ENCODE results near the gene D2HGDH. TPM values are rescaled to one million over a fixed set of nuclear protein-coding genes. Genes with fewer than 3 reads are reported as not detected.

Gene D2HGDH
- total and polyA plus RNA-seq, 2 of the 8 experiments (the other 6 are each of a cell fraction or from before 2014, with no cell fraction given), result 3.4 to 8.1 TPM

GRCh38 chr2:241743620-241744019 is 9.2 kb downstream of the D2HGDH start:
- Histone ChIP-seq H3K23me2 (ENCODE audit: low read depth, low read length) (no peaks in the 10 kb centered on the region), H4K5ac (ENCODE audit: insufficient read length, low read depth, low read length) (no peak overlapping the region), H4K8ac (ENCODE audit: extremely low read depth, insufficient read depth, low read length) (peak overlapping the region; percentile 25; the same call in 1 of the 2 replicates), H3K9me3 (ENCODE audit: insufficient read depth in 2 of 2, low read depth in 1 of 2, low read length in 1 of 2) (no peaks in the 10 kb centered on the region), H3K18ac (ENCODE audit: extremely low read depth, low read length) (no peak overlapping the region), H3K27ac (ENCODE audit: low read depth, low read length) (no peak overlapping the region), H2BK5ac (ENCODE audit: low read depth, low read length) (no peak overlapping the region), H3K23ac (ENCODE audit: insufficient read length) (no peak overlapping the region), H3K36me3 (ENCODE audit: control insufficient read depth in 2 of 4, insufficient read depth in 4 of 4, low read length in 3 of 4) (peaks cover 0 to 4% (median 0%) of the 10 kb centered on the region in 4 experiments; a peak in 2 of 8 replicates), H4K91ac (replicated peaks; ENCODE audit: insufficient read length, low read length) (no peak overlapping the region), H3K4me2 (ENCODE audit: insufficient read depth in 1 of 2, low read depth in 2 of 2, low read length in 2 of 2) (no peak overlapping the region), H2AK5ac (ENCODE audit: low read depth, low read length) (no peak overlapping the region), H2AFZ (ENCODE audit: low read length) (no peak overlapping the region), H2BK20ac (ENCODE audit: low read length) (no peak overlapping the region), H2BK120ac (replicated peaks; ENCODE audit: low read depth, low read length) (no peak overlapping the region), H3K56ac (replicated peaks; ENCODE audit: insufficient read length, low read depth, low read length) (no peak overlapping the region), H3K4ac (replicated peaks; ENCODE audit: insufficient read length, low read depth, low read length) (no peak overlapping the region), H3K4me1 (replicated peaks in 1 of 4; ENCODE audit: control insufficient read depth in 3 of 4, insufficient read depth in 4 of 4, low read length in 3 of 4) (no peaks in the 10 kb centered on the region), H3K9ac (replicated peaks in 1 of 4; ENCODE audit: extremely low read depth in 1 of 4, low read depth in 3 of 4, low read length in 3 of 4) (no peak overlapping the region), H2BK15ac (ENCODE audit: low read length) (no peak overlapping the region), H3K4me3 (ENCODE audit: extremely low read depth in 1 of 4, insufficient read depth in 2 of 4, low read depth in 3 of 4, low read length in 4 of 4) (no peak overlapping the region), H3K79me2 (ENCODE audit: control insufficient read depth in 1 of 2, insufficient read depth in 2 of 2, low read length in 2 of 2) (no peaks in the 10 kb centered on the region), H3K27me3 (replicated peaks in 1 of 4; ENCODE audit: control insufficient read depth in 3 of 4, extremely low read depth in 1 of 4, insufficient read depth in 3 of 4, low read length in 3 of 4) (no peaks in the 10 kb centered on the region), H4K20me1 (replicated peaks in 1 of 2; ENCODE audit: control insufficient read depth in 1 of 2, insufficient read depth in 2 of 2, low read length in 2 of 2) (peaks cover 0 to 1% of the 10 kb centered on the region in 2 experiments), H2BK12ac (ENCODE audit: low read depth, low read length) (no peak overlapping the region), H3K79me1 (ENCODE audit: low read depth, low read length) (no peaks in the 10 kb centered on the region; the same call in 1 of the 2 replicates), H3K14ac (ENCODE audit: insufficient read length) (no peak overlapping the region)
- no peak for FAIRE-seq
- WGBS, 2 experiments (ENCODE audit: extremely low coverage in 1 of 2, insufficient coverage in 1 of 2, insufficient read length in 1 of 2, insufficient replicate concordance in 2 of 2, low coverage in 1 of 2, low lambda C conversion rate in 2 of 2, missing lambda C conversion rate in 1 of 2), result 87% methylated on average over 16 of the region's 16 CpGs; no CpG with 5 or more reads in 1 of the 2 experiments
- no peak for DNase-seq (ENCODE audit: low read depth in 1 of 2, low spot score in 2 of 2)
- POLR2A ChIA-PET (ENCODE audit: partially characterized antibody), result interaction anchor here (0.8 to 1.0 kb wide), 2 partner anchors 9 to 41 kb away, joined by 3 read pairs; partner anchors contain the start of gene D2HGDH
- CTCF ChIA-PET (ENCODE audit: partially characterized antibody), result interaction anchor here (0.7 to 0.9 kb wide), 3 partner anchors 11 to 135 kb away, joined by 3 to 4 read pairs (median 3); no protein-coding TSS in a partner anchor
- TF ChIP-seq BCL11A (IDR thresholded peaks at IDR 0.05; ENCODE audit: low read depth in 2 of 2, low read length in 2 of 2) (no peak), HDAC6 (IDR thresholded peaks at IDR 0.05; ENCODE audit: low read depth, low read length) (no peak), TCF12 (IDR thresholded peaks at IDR 0.05; ENCODE audit: low read depth, low read length) (no peak), CTBP2 (IDR thresholded peaks at IDR 0.05; ENCODE audit: borderline replicate concordance, insufficient read depth, insufficient read length, low read length) (no peak), KDM4A (IDR thresholded peaks at IDR 0.05; ENCODE audit: low read depth, low read length, severe bottlenecking) (no peak), GABPA (IDR thresholded peaks at IDR 0.05; ENCODE audit: borderline replicate concordance, insufficient read depth, low read length) (no peak), SAP30 (IDR thresholded peaks at IDR 0.05; ENCODE audit: insufficient read depth, insufficient replicate concordance, low read length) (no peak), ZNF274 (IDR thresholded peaks at IDR 0.05; ENCODE audit: borderline replicate concordance, extremely low read depth, low read length) (no peak)
